Stimulated activated CD8-positive, alpha-beta memory T cell treated with anti-CD3 and anti-CD28 coated beads, Interleukin-7, amount 100 ng/mL, for 1 hour (primary cell): ENCODE measurements around the gene FAM221B.

Experiments
- DNase-seq, 2 donors: peaks; one replicate each; pipeline ENCODE4 v3.0.0-alpha.2; 2020; ENCODE audit warnings: low read depth in 2 of 2

The FAM221B gene

GRCh38 chr9:35828716-35829083 is at the start of gene FAM221B:
FAM221B (minus strand) TSS chr9:35828732; CDS start chr9:35826161, 2,571 bp downstream.
- no peak for DNase-seq

GRCh38 chr9:35872505-35872904 is 44.0 kb upstream of the FAM221B start:
- no peak for DNase-seq

- no peak for DNase-seq
Observed at GRCh38 chr9:35871545-35871944, 43.0 kb upstream of the FAM221B start.

- no peak for DNase-seq
Observed at GRCh38 chr9:35870351-35870923, 41.9 kb upstream of the FAM221B start, which contains the start of gene OR13J1. OR13J1 (minus strand) TSS chr9:35870401; CDS start chr9:35870401, 0 bp downstream.

GRCh38 chr9:35869621-35870216 is 41.2 kb upstream of the FAM221B start:
- no peak for DNase-seq

GRCh38 chr9:35868933-35869332 is 40.4 kb upstream of the FAM221B start:
- DNase-seq = no peak

- DNase-seq = no peak
Observed at GRCh38 chr9:35867538-35867937, 39.0 kb upstream of the FAM221B start.

GRCh38 chr9:35864695-35865255 is 36.2 kb upstream of the FAM221B start:
- DNase-seq = no peak

- no peak for DNase-seq
Observed at GRCh38 chr9:35863583-35863982, 35.1 kb upstream of the FAM221B start.

GRCh38 chr9:35862328-35862727 is 33.8 kb upstream of the FAM221B start:
- no peak for DNase-seq

- DNase-seq = no peak
Observed at GRCh38 chr9:35861161-35861897, 32.8 kb upstream of the FAM221B start.

- DNase-seq = no peak
Observed at GRCh38 chr9:35859990-35860339, 31.4 kb upstream of the FAM221B start.

- DNase-seq = no peak
Observed at GRCh38 chr9:35859310-35859989, 30.9 kb upstream of the FAM221B start.

GRCh38 chr9:35858458-35858857 is 29.9 kb upstream of the FAM221B start:
- no peak for DNase-seq

GRCh38 chr9:35856882-35857281 is 28.4 kb upstream of the FAM221B start:
- no peak for DNase-seq

- DNase-seq = no peak
Observed at GRCh38 chr9:35856206-35856605, 27.7 kb upstream of the FAM221B start.

GRCh38 chr9:35854091-35854762 is 25.7 kb upstream of the FAM221B start:
- no peak for DNase-seq

- no peak for DNase-seq
Observed at GRCh38 chr9:35852876-35853865, 24.6 kb upstream of the FAM221B start.

GRCh38 chr9:35852267-35852815 is 23.8 kb upstream of the FAM221B start:
- no peak for DNase-seq
